Type B pancreatic cell (in vitro differentiated cells): ENCODE results near the gene PRLR. TPM values are rescaled to one million over a fixed set of nuclear protein-coding genes. Genes with fewer than 3 reads are reported as not detected.

Experiments used
- DNase-seq: peaks from one replicate; pipeline ENCODE4 v3.0.0; 2021; ENCODE audit warnings: mixed read lengths; ENCODE audit not compliant: unreplicated experiment; ENCODE audit errors: extremely low spot score
- H3K27ac Mint-ChIP-seq: 2 replicates; pipeline ENCODE4 v1.8.0; 2021; ENCODE audit warnings: mild to moderate bottlenecking, mixed read lengths
- H3K27me3 Mint-ChIP-seq: 2 replicates; pipeline ENCODE4 v1.8.0; 2021; ENCODE audit warnings: mixed read lengths
- H3K36me3 Mint-ChIP-seq: 2 replicates; pipeline ENCODE4 v1.8.0; 2021; ENCODE audit warnings: mixed read lengths
- H3K4me1 Mint-ChIP-seq: one replicate; pipeline ENCODE4 v1.8.0; 2021; ENCODE audit warnings: mixed read lengths; ENCODE audit not compliant: unreplicated experiment
- H3K4me3 Mint-ChIP-seq: 2 replicates; pipeline ENCODE4 v1.8.0; 2021; ENCODE audit warnings: mild to moderate bottlenecking, mixed read lengths
- H3K9me3 Mint-ChIP-seq: 2 replicates; pipeline ENCODE4 v1.8.0; 2021; ENCODE audit warnings: mixed read lengths
- total RNA-seq: library from RNA; stranded (reverse); gene quantifications from 2 replicates; pipeline ENCODE4 v1.2.1, GENCODE V29; 2021; ENCODE audit warnings: low replicate concordance
- TF ChIP-seq, protein P1 (sequence below): fragments of 200-600 bp; sonication (generic); conservative IDR thresholded peaks from 2 replicates; pipeline ENCODE4 v1.5.0; 2021; ENCODE audit warnings: antibody characterized with exemption, mild to moderate bottlenecking

PRLR gene
- total RNA-seq, 1 donor from 2014 or later = 6.7 TPM

DNA sequence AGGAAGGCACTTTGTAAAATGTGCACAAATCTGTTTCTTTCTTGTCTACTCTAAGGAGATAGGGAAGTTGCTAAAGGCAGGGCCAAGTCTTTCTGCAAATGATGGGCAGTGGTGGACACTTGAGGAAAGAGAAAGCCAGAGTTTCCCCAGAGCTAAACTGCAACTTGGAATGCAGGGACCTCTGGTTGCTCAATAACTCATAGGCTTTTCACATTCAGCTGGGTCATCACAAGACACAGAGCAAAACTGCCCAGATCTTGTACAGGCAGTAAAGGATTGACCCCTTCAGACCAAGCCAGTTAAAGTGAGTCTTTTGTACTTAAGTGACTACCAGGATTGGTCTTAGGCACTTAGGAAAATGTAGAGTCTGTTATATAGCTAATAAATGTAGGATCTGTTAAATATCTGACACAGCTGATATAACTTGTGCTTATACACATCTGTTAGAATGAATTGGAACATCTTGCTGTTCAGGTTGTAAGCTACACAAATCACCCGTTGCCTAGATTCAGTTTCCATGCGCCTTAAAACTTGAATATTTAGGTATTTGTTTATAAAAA, 169.0 kb downstream of the PRLR start:
- H3K4me1 Mint-ChIP-seq = no peaks in the 10 kb centered on the region
- no peak overlapping the region for H3K27ac Mint-ChIP-seq
- no peak overlapping the region for H3K4me3 Mint-ChIP-seq
- no peaks in the 10 kb centered on the region for H3K9me3 Mint-ChIP-seq
- no peak for DNase-seq
- H3K27me3 Mint-ChIP-seq = no peaks in the 10 kb centered on the region
- TF ChIP-seq, protein P1, sequence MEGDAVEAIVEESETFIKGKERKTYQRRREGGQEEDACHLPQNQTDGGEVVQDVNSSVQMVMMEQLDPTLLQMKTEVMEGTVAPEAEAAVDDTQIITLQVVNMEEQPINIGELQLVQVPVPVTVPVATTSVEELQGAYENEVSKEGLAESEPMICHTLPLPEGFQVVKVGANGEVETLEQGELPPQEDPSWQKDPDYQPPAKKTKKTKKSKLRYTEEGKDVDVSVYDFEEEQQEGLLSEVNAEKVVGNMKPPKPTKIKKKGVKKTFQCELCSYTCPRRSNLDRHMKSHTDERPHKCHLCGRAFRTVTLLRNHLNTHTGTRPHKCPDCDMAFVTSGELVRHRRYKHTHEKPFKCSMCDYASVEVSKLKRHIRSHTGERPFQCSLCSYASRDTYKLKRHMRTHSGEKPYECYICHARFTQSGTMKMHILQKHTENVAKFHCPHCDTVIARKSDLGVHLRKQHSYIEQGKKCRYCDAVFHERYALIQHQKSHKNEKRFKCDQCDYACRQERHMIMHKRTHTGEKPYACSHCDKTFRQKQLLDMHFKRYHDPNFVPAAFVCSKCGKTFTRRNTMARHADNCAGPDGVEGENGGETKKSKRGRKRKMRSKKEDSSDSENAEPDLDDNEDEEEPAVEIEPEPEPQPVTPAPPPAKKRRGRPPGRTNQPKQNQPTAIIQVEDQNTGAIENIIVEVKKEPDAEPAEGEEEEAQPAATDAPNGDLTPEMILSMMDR = no peak
- H3K36me3 Mint-ChIP-seq = no peaks in the 10 kb centered on the region

- DNase-seq = no peak
- Mint-ChIP-seq H3K36me3 (no peaks in the 10 kb centered on the region), H3K4me1 (no peaks in the 10 kb centered on the region), H3K27ac (no peak overlapping the region), H3K4me3 (no peak overlapping the region), H3K27me3 (no peaks in the 10 kb centered on the region), H3K9me3 (no peaks in the 10 kb centered on the region)
- TF ChIP-seq, protein P1 = no peak
These were observed 170.1 kb downstream of the PRLR start for GRCh38 chr5:35060236-35060635.

DNA sequence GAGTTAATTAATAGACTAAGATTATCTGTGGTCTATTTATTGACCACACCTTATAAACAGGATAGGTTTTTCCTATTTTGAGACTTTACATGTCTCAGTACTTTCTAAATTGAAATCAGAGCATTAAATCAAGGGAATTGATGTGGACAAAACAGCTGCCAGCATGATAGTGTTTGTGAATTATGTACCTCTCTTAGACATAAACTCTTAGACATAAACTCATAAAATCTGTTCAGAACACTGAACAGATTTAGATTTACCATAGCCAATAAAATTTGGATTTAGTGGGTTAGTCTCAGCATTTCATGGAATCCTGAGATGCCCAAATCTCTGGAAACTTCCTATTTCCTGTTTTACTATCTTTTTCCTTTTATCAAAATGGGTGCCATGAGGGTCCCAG, 171.0 kb downstream of the PRLR start:
- Mint-ChIP-seq H3K27ac (no peak overlapping the region), H3K27me3 (no peaks in the 10 kb centered on the region), H3K36me3 (no peaks in the 10 kb centered on the region), H3K9me3 (no peaks in the 10 kb centered on the region), H3K4me3 (no peak overlapping the region), H3K4me1 (no peaks in the 10 kb centered on the region)
- DNase-seq = no peak
- TF ChIP-seq, protein P1 = no peak

DNA sequence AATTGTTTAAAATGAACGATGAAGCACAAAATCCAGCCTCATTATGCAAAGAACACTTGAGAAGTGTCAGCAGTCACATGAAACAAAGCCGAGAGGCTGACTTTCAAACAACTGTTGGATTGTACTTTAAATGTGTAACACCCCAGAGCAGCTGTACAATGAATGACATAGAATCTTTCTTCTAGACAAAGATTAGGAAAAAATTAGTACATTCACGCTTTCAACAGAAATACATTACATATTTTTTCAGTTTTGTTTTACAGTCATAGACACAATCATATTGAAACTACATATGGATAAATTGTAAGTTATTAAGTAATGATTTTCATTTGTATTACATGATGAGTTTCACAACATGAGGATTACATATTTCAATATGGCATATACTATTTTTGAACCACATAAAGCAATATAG, 171.9 kb downstream of the PRLR start:
- no peaks in the 10 kb centered on the region for H3K27me3 Mint-ChIP-seq
- no peaks in the 10 kb centered on the region for H3K36me3 Mint-ChIP-seq
- H3K4me1 Mint-ChIP-seq = no peaks in the 10 kb centered on the region
- TF ChIP-seq, protein P1 = no peak
- H3K9me3 Mint-ChIP-seq = no peaks in the 10 kb centered on the region
- H3K4me3 Mint-ChIP-seq = no peak overlapping the region
- DNase-seq = no peak
- no peak overlapping the region for H3K27ac Mint-ChIP-seq

GRCh38 chr5:35056686-35057085, 173.6 kb downstream of the PRLR start:
- Mint-ChIP-seq H3K4me3 (no peak overlapping the region), H3K9me3 (no peaks in the 10 kb centered on the region), H3K27me3 (no peaks in the 10 kb centered on the region), H3K27ac (no peak overlapping the region), H3K4me1 (no peaks in the 10 kb centered on the region), H3K36me3 (no peaks in the 10 kb centered on the region)
- no peak for DNase-seq
- TF ChIP-seq, protein P1 = no peak

- DNase-seq = no peak
- no peak overlapping the region for H3K27ac Mint-ChIP-seq
- H3K36me3 Mint-ChIP-seq = no peaks in the 10 kb centered on the region
- no peaks in the 10 kb centered on the region for H3K4me1 Mint-ChIP-seq
- H3K9me3 Mint-ChIP-seq = no peaks in the 10 kb centered on the region
- TF ChIP-seq, protein P1 = no peak
- peaks cover 5% of the 10 kb centered on the region for H3K27me3 Mint-ChIP-seq
- H3K4me3 Mint-ChIP-seq = no peak overlapping the region
These were observed 177.4 kb downstream of the PRLR start for GRCh38 chr5:35052838-35053237.
